LNCAP (cell line): ENCODE results near the gene CDC6.

ENCODE experiments used
- TF ChIP-seq, protein P1 (sequence below): fragments of 450-650 bp; IDR thresholded peaks from 2 replicates; pipeline ENCODE4 v1.5.1; 2017; ENCODE audit warnings: mild to moderate bottlenecking

CDC6 gene

GRCh38 chr17:40340880-40341807 is 53.5 kb downstream of the CDC6 start:
- TF ChIP-seq, protein P1, sequence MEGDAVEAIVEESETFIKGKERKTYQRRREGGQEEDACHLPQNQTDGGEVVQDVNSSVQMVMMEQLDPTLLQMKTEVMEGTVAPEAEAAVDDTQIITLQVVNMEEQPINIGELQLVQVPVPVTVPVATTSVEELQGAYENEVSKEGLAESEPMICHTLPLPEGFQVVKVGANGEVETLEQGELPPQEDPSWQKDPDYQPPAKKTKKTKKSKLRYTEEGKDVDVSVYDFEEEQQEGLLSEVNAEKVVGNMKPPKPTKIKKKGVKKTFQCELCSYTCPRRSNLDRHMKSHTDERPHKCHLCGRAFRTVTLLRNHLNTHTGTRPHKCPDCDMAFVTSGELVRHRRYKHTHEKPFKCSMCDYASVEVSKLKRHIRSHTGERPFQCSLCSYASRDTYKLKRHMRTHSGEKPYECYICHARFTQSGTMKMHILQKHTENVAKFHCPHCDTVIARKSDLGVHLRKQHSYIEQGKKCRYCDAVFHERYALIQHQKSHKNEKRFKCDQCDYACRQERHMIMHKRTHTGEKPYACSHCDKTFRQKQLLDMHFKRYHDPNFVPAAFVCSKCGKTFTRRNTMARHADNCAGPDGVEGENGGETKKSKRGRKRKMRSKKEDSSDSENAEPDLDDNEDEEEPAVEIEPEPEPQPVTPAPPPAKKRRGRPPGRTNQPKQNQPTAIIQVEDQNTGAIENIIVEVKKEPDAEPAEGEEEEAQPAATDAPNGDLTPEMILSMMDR: no peak

DNA sequence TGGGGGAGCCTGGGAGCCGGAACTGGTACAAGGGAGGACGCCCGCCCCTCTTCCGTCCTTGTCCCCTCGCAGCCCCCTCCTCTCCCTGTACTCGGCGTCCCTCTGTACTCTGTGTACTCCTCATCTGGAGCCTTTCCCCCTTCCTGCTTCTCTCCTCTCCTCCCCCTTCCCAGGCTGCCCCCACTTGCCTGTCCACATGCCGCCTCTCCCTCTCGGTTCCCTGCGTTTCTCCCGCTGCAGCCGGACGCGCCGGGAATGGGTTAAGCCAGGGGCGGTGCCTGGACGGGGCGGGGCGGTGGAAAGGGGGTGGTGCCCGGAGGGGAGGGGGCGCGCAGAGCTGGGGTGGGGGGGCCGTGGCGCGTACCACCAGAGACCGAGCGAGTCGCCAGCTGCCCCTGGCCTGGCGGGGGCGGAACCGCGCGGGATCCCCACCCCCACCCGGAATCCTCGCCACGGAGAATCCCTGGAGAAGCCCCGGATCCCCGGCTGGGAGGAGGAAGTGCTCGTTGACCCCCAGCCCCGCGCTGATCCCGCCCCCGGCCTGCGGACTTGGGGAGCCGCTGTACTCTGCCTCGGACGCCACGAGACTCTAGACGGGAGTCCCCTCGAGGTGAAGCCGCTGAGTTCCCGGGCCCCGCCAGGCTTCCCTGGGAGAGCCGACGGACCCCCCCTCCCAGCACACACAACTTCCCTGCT is 54.3 kb downstream of the CDC6 start:
- TF ChIP-seq, protein P1: no peak

DNA sequence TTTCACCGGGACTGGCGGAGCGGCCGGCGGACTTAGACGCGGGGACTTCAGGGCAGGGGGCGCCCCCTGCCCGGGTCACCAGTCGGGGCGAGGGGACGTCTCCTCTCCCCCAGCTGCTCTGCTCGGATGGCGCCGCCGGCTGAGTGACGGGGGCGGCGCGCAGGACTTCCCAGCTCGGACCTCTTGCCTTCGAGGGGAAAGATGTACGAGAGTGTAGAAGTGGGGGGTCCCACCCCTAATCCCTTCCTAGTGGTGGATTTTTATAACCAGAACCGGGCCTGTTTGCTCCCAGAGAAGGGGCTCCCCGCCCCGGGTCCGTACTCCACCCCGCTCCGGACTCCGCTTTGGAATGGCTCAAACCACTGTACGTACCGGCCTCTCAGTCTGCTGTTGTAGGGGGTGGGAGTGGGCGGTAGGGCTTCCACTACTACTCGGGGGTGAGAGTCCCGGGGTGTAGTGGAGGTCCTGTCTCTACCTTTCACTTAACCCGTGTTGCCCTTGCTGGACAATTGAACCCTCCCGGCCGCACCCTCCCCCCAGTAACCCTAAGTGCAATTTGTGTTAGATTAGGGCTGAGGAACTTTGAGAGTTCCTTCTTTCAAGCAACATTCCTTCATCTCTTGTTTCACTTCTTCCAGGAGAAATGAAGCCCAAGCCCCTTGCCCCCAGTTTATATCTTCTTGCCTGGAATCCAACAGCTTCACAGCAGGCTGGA is 55.0 kb downstream of the CDC6 start:
- TF ChIP-seq, protein P1: no peak

GRCh38 chr17:40343219-40344119 is 55.8 kb downstream of the CDC6 start:
- TF ChIP-seq, protein P1: no peak

- TF ChIP-seq, protein P1: no peak
Measured at GRCh38 chr17:40344421-40345160, 56.9 kb downstream of the CDC6 start.

- TF ChIP-seq, protein P1: no peak
Measured at GRCh38 chr17:40345161-40345993, 57.7 kb downstream of the CDC6 start.
